C4-2B (cell line): Measurements from ENCODE around the gene TNFSF9.

Experiments used
- ZFX ChIP-seq: fragments of 450-650 bp; IDR thresholded peaks from 2 replicates; pipeline ENCODE4 v1.6.1; 2017
- TF ChIP-seq, protein P1 (sequence below): fragments of 450-650 bp; conservative IDR thresholded peaks from 2 replicates; pipeline ENCODE4 v1.5.1; 2017; ENCODE audit warnings: mild to moderate bottlenecking

DNA sequence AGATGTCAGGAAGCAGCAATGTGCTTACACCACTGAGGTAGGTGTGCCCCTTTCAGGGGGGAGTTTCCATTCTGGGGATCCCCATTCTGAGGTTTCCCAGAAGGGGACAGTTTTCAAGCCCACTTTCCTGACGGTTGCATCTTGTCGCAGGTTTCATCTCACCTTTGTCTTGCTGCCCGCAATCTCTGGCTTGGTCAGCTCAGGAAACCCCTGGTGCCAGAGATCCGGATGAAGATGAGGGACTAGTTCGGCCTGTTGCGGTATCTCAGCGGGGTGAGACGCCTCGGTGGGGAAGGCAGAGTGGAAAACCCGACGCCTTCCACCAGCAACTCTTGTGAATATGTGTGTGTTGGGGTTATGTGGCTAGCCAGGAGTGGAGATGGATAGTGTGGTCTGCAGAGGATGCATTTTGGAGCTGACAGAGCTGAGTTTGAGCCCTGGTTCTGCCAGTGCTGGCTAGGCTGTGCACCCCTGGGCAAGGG, 13.1 kb downstream of the TNFSF9 start:
- TF ChIP-seq, protein P1, sequence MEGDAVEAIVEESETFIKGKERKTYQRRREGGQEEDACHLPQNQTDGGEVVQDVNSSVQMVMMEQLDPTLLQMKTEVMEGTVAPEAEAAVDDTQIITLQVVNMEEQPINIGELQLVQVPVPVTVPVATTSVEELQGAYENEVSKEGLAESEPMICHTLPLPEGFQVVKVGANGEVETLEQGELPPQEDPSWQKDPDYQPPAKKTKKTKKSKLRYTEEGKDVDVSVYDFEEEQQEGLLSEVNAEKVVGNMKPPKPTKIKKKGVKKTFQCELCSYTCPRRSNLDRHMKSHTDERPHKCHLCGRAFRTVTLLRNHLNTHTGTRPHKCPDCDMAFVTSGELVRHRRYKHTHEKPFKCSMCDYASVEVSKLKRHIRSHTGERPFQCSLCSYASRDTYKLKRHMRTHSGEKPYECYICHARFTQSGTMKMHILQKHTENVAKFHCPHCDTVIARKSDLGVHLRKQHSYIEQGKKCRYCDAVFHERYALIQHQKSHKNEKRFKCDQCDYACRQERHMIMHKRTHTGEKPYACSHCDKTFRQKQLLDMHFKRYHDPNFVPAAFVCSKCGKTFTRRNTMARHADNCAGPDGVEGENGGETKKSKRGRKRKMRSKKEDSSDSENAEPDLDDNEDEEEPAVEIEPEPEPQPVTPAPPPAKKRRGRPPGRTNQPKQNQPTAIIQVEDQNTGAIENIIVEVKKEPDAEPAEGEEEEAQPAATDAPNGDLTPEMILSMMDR = no peak
- TF ChIP-seq ZFX = no peak
